CD4-positive, alpha-beta T cell treated with Interleukin-12 subunit alpha and Interleukin-12 subunit beta, for 1 hour (primary cell): Measurements from ENCODE around the gene ZFP64.
"Not testable (repeated sequence)": the region's sequence is repeated elsewhere in the genome, so short reads cannot be mapped to it uniquely, and the experiment has no call there.

Experiments
- DNase-seq: peaks from one replicate; pipeline ENCODE4 v3.0.0-alpha.2; 2020

The ZFP64 gene

DNA sequence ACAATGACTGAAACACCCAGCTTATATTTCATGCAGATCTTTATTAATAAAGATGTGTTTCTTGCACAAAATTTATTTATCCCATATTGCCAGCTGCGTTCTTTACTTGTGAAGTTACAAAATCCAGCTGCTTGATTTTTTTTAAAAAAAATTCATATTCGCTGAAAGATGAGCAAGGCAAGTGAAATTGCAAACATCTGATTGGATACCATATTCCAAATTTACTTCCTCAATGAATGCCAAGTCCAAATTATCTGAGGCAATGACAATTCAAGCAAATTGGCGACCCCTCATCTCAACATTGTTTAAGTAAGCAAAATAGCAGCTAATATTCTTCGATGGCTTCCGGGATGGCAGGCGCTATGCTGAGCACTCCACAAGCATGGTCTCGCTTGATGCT lies 37.7 kb downstream of the ZFP64 start:
- DNase-seq, result no peak

DNA sequence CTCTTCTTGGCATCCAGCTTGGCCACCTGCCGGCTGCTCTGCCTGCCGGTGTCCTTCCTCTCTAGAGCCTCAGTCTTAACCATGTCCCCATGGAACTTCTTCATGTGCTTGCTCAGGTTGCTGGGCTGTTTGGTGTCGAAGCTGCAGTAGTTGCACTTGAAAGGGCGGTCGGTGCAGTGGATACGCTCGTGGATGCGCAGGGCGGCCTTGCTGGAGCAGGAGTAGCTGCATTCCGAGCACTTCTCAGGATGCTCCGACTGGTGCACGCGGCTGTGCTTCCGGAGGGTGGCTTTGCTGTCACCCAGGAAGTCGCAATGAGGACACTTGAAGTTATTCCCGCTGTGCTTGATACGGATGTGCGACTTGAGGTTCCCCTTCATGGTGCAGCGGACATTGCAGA lies 38.7 kb downstream of the ZFP64 start:
- DNase-seq, result no peak

DNA sequence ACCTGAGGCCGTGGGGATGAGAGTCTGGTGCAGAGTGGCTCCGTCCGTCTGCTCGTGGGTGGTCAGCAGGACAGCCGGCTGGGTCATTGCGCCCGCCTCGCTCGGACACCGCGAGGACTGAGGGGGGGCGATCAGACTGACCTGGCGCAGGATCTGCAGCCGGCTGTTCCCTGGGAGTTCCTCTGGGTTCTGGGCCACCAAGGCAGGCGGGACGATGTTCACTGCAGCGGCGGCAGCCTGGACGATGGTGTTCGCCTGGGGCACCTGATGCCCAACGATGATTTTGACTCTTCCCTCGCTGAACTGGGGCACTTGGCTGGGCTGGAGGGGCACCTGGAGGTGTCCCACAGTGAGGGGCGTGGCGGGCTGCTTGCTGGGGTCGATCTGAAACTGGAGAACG lies 39.2 kb downstream of the ZFP64 start:
- no peak for DNase-seq

DNA sequence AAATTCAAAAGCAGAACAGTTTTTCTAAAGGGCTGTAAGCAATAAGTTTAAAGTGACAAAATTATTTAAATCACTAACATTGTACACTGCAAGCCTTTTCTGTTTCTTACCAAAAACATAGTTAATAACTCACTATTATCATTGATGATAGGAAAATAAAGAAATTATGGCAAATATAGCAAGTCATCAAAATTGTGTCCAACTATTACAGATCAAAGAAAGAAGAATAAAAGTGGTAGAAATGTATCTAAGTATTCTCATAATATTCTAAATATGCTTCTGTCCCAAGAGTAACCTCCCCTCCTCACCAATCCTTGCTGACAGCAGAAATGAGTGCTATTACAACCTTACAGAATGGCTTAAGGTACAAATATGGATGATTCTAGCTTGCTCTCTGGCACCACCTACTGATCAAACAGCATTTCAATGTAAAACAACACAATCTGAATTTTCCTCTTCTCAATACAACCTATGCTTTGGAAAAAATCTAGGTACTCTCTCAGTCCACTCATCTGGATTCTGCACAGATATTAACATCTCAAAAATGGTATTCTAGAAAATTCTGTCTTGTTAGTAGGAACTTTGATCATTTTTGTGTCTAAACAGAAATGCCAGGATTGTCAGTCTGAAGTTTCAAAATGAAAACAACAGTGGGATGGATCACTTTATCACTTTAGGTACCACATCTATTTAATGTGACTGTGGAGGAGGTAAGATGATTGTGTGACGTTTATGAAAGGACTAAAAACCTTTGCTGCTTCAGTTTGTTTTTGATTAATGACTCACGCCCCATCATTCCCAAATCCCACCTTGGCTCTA lies 40.9 kb downstream of the ZFP64 start:
- DNase-seq, result peak; percentile 41

DNA sequence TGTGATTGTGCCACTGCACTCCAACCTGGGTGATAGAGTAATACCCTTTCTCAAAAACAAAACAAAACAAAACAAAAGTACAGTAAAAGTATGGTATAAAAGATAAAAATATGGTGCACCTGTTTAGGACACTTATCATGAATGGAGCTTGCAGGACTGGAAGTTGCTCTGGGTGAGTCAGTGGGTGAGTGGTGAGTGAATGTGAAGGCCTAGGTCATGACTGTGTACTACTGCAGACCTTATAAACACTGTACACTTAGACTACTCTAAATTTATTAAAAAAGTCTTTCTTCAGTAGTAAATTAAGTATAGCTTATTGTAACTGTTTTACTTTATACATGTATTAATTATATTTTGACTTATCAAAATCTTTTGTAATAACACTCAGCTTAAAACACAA lies 46.0 kb downstream of the ZFP64 start:
- no peak for DNase-seq

DNA sequence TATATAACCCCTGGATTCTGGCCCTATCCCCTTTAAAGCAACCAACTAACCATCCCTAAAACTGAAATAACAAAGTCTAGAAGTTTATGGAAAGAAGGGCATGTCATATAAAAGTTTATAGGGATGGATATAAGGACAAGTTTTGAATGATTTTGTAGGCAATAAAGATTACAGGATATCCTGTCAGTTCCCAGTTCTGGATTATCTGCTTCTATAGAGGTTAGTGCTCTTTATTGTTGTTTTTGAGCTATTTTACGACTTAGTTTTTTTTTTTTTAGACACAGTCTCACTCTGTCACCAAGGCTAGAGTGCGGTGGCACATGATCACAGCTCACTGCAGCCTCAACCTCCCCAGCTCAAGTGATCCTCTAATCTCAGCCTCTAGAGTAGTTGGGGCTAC lies 48.3 kb downstream of the ZFP64 start:
- no peak for DNase-seq

DNA sequence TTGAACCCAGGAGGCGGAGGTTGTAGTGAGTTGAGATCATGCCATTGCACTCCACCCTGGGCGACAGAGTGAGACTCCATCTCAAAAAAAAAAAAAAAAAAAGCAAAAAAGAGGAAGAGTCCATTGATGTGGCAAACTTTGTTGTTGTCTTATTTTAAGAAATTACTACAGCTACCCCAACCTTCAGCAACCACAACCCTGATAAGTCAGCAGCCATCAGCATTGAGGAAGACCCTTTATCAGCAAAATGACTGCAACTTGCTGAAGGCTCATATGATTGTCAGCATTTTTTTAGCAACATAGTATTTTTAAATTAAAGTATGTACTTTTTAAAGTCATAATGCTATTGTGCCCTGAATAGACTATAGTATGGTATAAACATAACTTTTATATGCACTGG lies 48.8 kb downstream of the ZFP64 start:
- DNase-seq, result no peak

DNA sequence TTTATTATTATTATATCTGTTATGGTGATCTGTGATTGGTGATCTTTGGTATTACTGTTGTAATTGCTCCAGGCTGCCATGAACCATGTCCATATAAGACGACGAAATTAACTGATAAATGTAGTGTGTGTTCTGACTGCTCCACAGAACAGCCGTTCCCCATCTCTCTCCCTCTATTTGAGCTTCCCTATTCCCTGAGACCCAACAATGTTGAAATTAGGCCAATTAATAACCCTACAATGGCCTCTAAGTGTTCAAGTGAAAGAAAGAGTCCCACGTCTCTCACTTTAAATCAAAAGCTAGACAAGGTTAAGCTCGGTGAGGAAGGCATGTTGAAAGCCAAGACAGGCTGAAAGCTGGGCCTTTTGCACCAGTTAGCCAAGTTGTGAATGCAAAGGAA lies 51.6 kb downstream of the ZFP64 start:
- DNase-seq, result no peak

DNA sequence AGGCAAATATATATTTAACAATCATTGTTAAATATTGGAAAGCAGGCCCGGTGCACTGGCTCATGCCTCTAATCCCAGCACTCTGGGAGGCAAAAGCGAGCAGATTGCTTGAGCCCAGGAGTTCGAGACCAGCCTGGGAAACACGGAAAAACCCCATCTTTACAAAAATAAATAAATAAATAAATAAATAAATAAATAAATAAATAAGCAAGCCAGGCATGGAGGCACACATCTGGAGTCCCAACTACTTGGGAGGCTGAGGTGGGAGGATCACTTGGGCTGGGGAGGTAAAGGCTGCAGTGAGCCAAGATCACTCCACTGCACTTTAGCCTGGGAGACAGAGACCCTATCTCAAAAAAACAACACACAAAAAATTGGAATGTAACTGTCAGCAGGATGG lies 53.7 kb downstream of the ZFP64 start:
- DNase-seq, result no peak

DNA sequence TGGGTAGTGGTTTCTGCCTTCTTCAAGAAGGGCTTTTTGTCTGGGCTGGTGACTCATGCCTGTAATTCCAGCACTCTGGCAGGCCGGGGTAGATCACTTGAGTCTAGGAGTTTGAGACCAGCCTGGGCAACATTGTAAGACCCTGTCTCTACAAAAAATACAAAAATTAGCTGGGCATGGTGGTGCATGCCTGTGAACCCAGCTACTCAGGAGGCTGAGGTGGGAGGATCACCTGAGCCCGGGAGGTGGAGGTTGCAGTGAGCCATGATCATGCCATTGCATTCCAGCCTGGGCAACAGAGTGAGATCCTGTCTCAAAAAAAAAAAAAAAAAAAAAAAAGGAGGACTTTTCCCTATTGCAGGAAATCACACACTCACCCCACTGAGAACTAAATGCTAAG lies 57.9 kb downstream of the ZFP64 start:
- DNase-seq, result not testable (repeated sequence)

DNA sequence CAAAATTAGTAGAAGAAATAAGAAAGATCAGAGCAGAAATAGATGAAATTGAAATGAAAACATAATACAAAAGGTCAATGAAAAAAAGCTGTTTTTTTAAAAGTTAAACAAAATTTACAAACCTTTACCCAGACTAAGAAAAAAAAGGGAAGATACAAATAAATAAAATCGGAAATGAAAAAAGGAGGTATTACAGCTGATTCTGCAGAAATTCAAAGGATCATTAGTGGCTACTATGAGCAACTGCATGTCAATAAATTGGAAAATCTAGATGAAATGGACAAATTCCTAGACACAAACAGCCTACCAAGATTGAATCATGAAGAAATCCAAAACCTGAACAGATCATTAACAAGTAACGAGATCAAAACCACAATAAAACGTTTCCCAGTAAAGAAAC lies 59.2 kb downstream of the ZFP64 start:
- DNase-seq, result no peak

DNA sequence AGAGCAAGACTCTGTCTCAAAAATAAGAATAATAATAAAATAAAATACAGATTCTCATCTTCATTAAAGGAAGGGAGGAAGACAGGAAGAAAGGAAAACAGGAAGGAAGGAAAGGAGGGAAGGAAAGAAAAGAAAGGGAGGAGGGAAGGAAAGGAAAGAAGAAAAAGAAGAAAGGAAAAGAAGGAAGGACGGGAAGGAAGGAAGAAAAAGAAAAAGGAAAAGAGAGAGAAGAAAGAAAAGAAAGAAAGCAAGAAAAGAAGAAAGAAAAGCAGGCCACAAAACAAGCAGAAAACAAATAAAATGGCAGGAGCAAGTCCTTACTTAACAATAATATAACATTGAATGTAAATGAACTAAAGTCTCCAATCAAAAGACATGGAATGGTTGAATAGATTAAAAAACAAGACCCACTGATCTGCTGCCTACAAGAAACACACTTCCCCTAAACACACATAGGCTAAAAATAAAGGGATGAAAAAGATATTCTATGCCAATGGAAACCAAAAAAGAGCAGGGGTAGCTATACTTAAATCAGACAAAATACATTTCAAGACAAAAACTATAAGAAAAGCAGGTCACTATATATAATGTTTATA lies 60.4 kb downstream of the ZFP64 start:
- DNase-seq, result no peak

DNA sequence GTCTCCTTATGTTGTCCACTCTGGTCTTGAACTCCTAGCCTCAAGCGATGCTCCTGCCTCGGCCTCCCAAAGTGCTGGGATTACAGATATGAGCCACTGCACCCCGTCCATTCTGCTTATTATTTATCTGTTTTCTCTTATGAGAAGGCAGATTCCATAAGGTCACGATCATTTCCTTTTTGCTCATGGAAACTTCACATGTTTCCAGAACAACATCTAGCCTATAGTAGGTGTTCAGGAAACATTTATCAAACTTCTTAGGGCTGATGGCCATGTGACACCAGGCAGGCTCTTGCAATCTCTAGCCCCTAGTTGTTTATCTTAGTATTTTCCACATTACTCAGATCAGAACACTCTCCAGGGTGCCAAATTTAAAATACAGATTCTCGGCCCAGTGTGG lies 61.2 kb downstream of the ZFP64 start:
- DNase-seq, result no peak

DNA sequence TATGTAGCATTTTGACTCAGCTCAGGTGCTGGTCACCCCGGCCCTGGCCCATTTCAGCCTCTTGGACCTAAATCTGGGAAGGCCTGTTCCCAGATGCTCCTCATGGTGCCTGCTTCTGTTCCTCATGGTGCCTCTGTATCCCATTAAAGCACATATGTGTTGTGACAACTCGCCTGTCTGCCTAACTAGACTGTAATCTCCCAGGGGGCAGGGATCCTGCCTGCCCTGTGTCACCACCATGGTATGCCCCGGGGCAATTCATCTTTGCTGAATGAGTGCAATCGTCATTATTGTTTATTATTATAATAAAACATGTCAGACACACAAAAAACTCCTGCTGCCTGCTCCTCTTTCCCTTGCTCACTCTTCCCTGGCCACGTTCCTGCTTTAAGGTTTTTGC lies 62.0 kb downstream of the ZFP64 start:
- no peak for DNase-seq

DNA sequence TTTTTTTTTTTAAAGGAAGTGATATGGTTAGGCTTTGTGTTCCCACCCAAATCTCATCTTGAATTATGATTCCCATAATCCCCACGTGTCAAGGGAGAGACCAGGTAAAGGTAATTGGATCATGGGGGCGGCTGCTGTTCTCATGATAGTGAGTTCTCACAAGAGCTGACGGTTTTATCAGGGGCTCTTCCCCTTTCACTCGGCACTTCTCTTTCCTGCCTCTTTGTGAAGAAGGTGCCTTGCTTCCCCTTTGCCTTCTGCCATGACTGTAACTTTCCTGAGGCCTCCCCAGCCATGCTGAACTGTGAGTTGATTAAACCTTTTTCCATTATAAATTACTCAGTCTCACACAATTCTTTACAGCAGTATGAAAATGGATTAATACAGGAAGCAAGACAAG lies 64.3 kb downstream of the ZFP64 start:
- no peak for DNase-seq

DNA sequence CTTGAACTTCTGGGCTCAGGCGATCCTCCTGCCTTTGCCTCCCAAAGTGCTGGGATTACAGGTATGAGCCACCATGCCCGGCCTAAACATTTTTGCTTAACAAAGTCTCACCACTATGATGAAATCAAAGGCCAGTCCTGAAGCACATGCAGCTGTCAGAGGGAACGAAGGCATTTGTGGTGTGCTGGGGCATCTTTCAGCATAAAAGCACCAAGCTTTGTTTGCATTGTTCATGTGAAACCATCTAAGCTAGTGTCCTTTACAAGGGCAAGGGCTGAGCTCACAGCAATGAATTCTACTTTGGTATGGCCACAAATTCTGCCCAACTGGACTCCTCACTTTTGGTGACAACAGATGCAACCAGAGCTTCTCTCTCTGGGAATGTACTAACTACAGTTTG lies 66.8 kb downstream of the ZFP64 start:
- DNase-seq, result no peak

DNA sequence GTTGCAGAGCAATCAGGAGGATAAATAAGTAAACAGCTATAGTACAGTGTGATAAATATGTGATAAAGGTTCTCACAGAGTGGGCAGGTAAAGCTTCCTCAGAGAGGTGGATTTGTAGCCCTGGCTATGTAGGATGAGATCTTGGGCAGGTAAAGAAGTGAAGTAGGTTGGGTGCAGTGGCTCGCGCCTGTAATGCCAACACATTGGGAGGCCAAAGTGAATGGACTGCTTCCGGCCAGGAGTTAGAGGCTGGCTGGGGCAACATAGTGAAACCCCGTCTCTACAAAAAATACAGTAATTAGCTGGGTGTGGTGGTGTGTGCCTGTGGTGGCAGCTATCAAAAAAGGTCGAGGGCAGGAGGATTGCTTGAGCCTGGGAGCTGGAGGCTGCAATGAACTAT lies 72.9 kb downstream of the ZFP64 start:
- no peak for DNase-seq

DNA sequence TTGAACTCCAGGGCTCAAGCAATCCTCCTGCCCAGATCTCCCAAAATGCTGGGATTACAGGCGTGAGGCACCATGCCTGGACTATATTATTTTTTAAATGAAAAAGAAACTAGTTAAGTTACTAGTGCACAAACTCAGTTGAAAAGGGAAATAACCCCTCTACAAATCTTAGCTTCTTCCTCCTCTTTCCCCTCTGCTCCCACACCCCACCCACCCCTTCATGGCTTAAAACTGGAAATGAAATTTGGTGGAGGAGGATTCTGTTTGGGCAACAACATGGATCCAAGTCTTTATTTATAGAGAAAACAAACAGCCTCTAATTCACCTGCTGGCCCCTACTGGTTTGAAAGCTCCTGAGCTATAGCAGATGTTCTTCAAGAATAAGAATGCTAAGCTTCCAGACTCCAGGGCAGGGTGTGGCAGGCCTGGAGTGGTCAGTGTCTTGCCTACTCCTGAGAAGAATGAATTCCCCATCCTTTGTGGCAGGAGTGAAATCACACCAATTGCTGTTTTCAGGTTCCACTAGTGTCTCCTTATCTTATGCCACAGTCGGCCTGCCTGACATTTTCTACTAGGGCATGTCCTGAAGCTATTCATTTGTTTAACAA lies 73.5 kb downstream of the ZFP64 start:
- no peak for DNase-seq

DNA sequence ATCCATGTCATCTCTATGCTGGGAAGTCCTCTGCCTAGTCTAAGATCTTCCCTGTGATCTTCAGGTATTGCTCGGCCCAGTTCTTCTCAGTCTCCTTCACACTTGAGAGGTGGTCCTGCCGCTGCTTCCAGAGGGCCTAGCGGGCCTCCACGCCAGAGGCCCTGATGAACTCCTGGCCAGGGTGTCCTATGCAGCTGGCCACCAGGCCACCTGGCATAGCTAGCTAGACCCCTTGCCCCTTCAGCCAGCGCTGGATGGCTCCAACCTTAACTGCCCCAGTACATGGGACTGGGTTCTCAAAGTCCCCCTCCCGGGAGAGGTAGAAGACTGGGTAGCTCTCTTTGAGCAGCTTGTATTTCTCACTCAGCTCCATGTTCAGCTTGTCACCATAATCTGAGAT lies 81.1 kb downstream of the ZFP64 start:
- DNase-seq, result no peak

DNA sequence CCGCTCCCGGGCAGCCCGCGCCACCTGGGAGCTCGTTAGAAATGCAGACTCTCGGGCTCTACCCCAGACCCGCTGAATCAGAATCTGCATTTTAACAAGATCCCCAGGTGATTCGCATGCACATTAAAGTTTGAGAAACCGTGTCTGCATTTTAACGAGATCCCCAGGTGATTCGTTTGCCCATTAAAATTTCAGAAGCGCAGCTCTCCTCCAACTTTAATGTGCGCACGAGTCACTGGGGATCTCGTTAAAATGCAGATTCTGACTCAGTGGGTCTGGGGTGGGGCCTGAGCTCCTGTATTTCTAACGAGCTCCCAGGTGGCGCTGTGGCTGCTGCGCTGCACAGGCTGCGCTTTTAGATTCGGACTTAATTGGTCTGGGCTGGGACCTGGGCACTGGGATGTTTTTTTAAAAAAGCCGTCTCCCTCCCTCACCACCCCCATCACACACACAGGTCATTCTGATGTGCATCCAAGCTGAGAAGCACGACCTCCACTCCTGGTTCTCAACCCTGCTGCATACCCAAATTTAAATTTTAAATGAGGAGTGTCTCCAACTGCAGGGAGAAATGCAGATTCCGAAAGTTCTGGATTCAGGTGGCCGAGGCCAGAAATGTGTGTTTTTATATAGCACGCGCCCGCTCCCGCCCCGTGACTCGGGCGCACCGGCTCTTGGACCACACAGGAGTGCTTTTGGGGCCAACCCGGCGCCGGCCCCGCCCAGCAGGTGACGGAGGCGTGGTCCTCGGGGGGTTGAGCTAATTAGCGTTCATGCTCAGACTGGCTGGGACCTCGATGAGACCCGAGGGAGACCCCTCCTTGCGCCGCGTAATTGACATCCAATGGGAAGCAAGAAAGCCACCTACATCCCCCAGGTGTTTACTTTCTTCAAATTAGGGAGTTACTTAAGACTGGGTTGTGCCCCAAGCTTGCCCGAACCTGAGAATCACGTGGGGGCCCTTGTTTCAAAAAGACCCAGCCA lies 85.8 kb downstream of the ZFP64 start:
- no peak for DNase-seq

DNA sequence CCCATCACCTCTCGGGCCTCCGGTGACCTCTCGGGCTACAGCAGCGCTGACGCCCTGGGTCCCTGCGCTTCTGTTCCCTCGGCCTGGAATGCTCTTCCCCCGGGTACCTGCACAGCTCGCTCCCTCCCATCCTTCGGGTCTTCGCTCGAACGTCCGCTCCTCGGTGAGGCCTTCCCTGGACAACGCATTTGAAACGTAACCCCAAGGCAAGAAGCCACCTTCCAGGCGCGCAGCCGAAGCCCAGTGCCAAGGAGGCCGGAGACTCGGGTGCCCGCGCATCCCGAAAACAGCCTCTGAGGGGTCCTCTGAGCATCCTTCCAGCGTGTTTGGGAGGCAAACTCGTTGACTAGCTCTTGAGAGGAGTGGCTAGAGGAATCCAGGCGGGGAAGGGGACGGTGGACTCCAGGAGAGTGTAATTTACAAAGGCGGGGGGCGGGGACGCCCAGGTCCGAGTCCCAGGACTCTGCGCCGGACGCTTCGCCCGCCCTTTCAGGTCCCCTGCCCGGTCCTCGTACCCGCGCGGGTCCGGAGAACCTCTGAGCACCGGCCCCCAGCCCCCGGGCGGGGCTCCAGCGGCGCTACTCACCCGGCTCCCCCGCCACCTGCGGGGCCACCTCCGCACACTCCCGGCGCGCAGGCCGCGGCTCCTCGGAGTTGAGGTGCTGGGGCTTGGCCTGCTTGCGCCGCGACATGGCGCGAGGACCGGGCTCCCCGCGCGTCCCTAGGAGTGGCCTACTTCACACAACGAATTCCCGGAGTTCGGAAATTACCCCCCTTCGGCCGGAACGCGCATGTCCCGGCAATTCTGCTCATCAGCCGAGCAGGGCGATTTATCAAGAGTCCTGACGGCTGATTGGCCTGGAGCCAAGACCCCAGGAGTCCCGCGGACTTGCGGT lies 86.8 kb downstream of the ZFP64 start:
- no peak for DNase-seq

DNA sequence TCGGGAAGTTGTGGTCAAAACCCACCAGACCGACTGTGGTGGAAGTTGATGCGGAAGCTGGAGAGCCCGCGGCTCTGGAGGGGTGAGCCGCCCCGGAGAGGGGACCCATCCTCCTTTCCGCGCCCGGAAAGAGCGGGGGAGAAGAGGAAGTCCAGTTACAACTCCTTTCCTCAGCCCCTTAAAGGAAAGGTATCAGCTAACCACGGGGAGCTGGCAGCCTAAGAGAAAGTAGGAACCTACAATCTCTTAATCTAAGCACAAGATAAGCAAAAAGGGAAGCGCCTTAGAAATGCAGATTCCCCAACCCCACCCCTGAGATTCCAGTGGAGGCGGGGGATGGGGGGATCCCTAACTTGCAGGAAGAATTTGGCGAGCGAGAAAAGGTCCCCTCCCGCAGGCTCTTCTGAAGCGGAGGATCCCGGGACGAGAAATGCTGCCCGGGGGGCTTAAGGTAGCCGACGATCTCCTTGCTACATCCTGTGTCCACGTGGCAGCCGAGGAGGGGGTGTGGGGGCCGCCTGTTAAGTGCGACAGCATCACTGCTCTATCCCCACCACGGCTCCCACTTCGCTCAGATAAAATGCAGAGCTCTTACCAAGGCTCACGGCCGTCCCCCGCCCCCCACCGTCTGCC lies 87.5 kb downstream of the ZFP64 start:
- DNase-seq, result peak; percentile 9
